Liver (tissue), 9 donors: Measurements from ENCODE around the gene THEMIS. TPM values are rescaled to one million over a fixed set of nuclear protein-coding genes. Genes with fewer than 3 reads are reported as not detected.

Source experiments
- DNase-seq: peaks from one replicate; pipeline ENCODE4 v3.0.0-alpha.2; 2017; ENCODE audit warnings: low spot score
- H3K27ac ChIP-seq, 2 donors: one replicate each; pipeline ENCODE4 v1.7.0; 2013; ENCODE audit warnings: inconsistent platforms in 2 of 2, low read length in 2 of 2, control low read depth in 1 of 2, low read depth in 1 of 2, mild to moderate bottlenecking in 1 of 2
- H3K27me3 ChIP-seq, 4 donors: one replicate each; pipeline versions ENCODE4 v1.6.1 to v1.7.0; 2013; ENCODE audit warnings: low read length in 3 of 4, inconsistent platforms in 1 of 4, mild to moderate bottlenecking in 1 of 4, moderate library complexity in 1 of 4; ENCODE audit not compliant: control insufficient read depth in 4 of 4, insufficient read depth in 4 of 4
- H3K36me3 ChIP-seq, 4 donors: one replicate each; pipeline versions ENCODE4 v1.6.1 to v1.7.0; 2013; ENCODE audit warnings: low read length in 3 of 4, mild to moderate bottlenecking in 3 of 4, low read depth in 1 of 4, moderate library complexity in 1 of 4; ENCODE audit not compliant: control insufficient read depth in 4 of 4, insufficient read depth in 3 of 4
- H3K4me1 ChIP-seq, 4 donors: one replicate each; pipeline versions ENCODE4 v1.6.1 to v1.7.0; 2013; ENCODE audit warnings: low read length in 3 of 4, mild to moderate bottlenecking in 3 of 4, moderate library complexity in 1 of 4; ENCODE audit not compliant: control insufficient read depth in 4 of 4, insufficient read depth in 4 of 4
- H3K4me3 ChIP-seq, 3 donors: one replicate each; pipeline versions ENCODE4 v1.6.1 to v1.7.0; 2013; ENCODE audit warnings: low read length in 3 of 3, control low read depth in 1 of 3, low read depth in 1 of 3, mild to moderate bottlenecking in 1 of 3
- H3K9ac ChIP-seq, 2 donors: one replicate each; pipeline ENCODE4 v1.7.0; 2013; ENCODE audit warnings: low read length in 2 of 2, mild to moderate bottlenecking in 2 of 2, moderate library complexity in 2 of 2, control low read depth in 1 of 2, low read depth in 1 of 2
- H3K9me3 ChIP-seq, 4 donors: one replicate each; pipeline versions ENCODE4 v1.6.1 to v1.7.0; 2013; ENCODE audit warnings: low read length in 3 of 4; ENCODE audit not compliant: control insufficient read depth in 4 of 4
- EGR1 ChIP-seq, 2 donors: IDR thresholded peaks; 2 replicates each; pipeline ENCODE4 v1.6.1; 2016 to 2018; ENCODE audit warnings: antibody characterized with exemption in 2 of 2, low read depth in 2 of 2
- FOXA1 ChIP-seq: IDR thresholded peaks from 2 replicates; pipeline ENCODE4 v1.6.1; 2016; ENCODE audit warnings: antibody characterized with exemption
- FOXA2 ChIP-seq: IDR thresholded peaks from 2 replicates; pipeline ENCODE4 v1.6.1; 2016; ENCODE audit warnings: antibody characterized with exemption
- GABPA ChIP-seq, 2 donors: IDR thresholded peaks in 1 of 2; conservative IDR thresholded peaks in 1 of 2; 2 replicates each; pipeline ENCODE4 v1.6.1; 2016; ENCODE audit warnings: antibody characterized with exemption in 2 of 2, mild to moderate bottlenecking in 1 of 2, moderate library complexity in 1 of 2
- HNF4A ChIP-seq, 2 donors: conservative IDR thresholded peaks; 2 replicates each; pipeline ENCODE4 v1.6.1; 2016; ENCODE audit warnings: antibody characterized with exemption in 2 of 2, mild to moderate bottlenecking in 2 of 2
- HNF4G ChIP-seq: IDR thresholded peaks from 2 replicates; pipeline ENCODE4 v1.6.1; 2016; ENCODE audit warnings: antibody characterized with exemption
- JUND ChIP-seq, 2 donors: IDR thresholded peaks; 2 replicates each; pipeline ENCODE4 v1.6.1; 2016; ENCODE audit warnings: antibody characterized with exemption in 2 of 2
- NR2F2 ChIP-seq: IDR thresholded peaks from 2 replicates; pipeline ENCODE4 v1.6.1; 2016; ENCODE audit warnings: antibody characterized with exemption
- RAD21 ChIP-seq, 2 donors: IDR thresholded peaks; 2 replicates each; pipeline ENCODE4 v1.6.1; 2016; ENCODE audit warnings: antibody characterized with exemption in 2 of 2, mild to moderate bottlenecking in 2 of 2
- RXRA ChIP-seq, 2 donors: IDR thresholded peaks; 2 replicates each; pipeline ENCODE4 v1.6.1; 2017 to 2018; ENCODE audit warnings: antibody characterized with exemption in 2 of 2, mild to moderate bottlenecking in 1 of 2
- SP1 ChIP-seq: IDR thresholded peaks from 2 replicates; pipeline ENCODE4 v1.6.1; 2018; ENCODE audit warnings: antibody characterized with exemption, mild to moderate bottlenecking
- YY1 ChIP-seq: IDR thresholded peaks from 2 replicates; pipeline ENCODE4 v1.6.1; 2016; ENCODE audit warnings: antibody characterized with exemption, mild to moderate bottlenecking
- WGBS: extraction: QIAGEN DNeasy Blood & Tissue Kit; methylation state at CpG from one replicate; pipeline ENCODE4 v1.1.7; 2013; 5-methylcytosine and 5-hydroxymethylcytosine counted together
- polyA plus RNA-seq, 2 donors: library from polyadenylated mRNA; stranded (reverse) in 1 of 2; unstranded in 1 of 2; fragments of 200-250 nt in 1 of 2; fragments of >200 nt in 1 of 2; fragmentation: Nextera tagmentation in 1 of 2; extraction: Ambion mirVana in 1 of 2; gene quantifications; one replicate each; pipeline versions ENCODE4 v1.2.1 to v1.2.3, GENCODE V29; 2013 to 2015
- total RNA-seq, 2 donors: library from RNA; depleted of rRNA; stranded (reverse); fragments of >200 nt; gene quantifications; one replicate each; pipeline ENCODE4 v1.2.3, GENCODE V29; 2014
- TF ChIP-seq, protein P1 (sequence below): IDR thresholded peaks from 2 replicates; pipeline ENCODE4 v1.6.1; 2016; ENCODE audit warnings: antibody characterized with exemption
- TF ChIP-seq, protein P2 (sequence below): IDR thresholded peaks from 2 replicates; pipeline ENCODE4 v1.6.1; 2016; ENCODE audit warnings: antibody characterized with exemption, mild to moderate bottlenecking
- TF ChIP-seq, protein P3 (sequence below): IDR thresholded peaks from 2 replicates; pipeline ENCODE4 v1.6.1; 2016; ENCODE audit warnings: antibody characterized with exemption
- TF ChIP-seq, protein P4 (sequence below): IDR thresholded peaks from 2 replicates; pipeline ENCODE4 v1.6.1; 2016; ENCODE audit warnings: antibody characterized with exemption
- donor health status: healthy.
- donor health status: healthy.
- donor health status: healthy.
- donor health status: healthy.
- donor health status: healthy.

Gene THEMIS
- total and polyA plus RNA-seq, 4 donors: 0.05 to 0.59 (median 0.21) TPM

DNA sequence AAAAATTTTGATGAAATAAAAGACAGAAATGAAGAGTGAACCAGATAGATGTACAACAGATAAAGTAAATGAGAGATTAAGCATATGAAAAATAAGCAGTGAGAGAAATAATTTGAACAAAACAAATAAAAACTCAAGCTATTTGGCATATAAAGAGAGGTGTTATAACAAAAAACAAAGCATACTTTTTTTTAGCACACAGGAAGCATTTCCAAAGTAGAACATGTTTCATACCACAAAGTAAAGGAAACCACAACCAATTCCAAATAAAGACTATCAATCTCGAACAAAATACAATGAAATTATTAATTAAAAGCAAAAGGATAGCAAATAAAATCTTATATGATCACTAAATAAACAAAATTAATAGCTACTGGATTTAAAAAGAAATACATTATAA is 6.8 kb downstream of the THEMIS start:
- Histone ChIP-seq H3K27ac (no peak overlapping the region), H3K9me3 (no peaks in the 10 kb centered on the region), H3K4me1 (no peaks in the 10 kb centered on the region), H3K27me3 (no peaks in the 10 kb centered on the region), H3K36me3 (no peaks in the 10 kb centered on the region), H3K9ac (no peak overlapping the region), H3K4me3 (no peak overlapping the region)
- no peak for DNase-seq
- TF ChIP-seq RXRA (IDR thresholded peaks at IDR 0.05) (no peak), FOXA1 (no peak), SP1 (no peak), GABPA (IDR thresholded peaks at IDR 0.05 in 1 of 2, conservative IDR thresholded peaks at IDR 0.05 in 1 of 2) (no peak), RAD21 (IDR thresholded peaks at IDR 0.05) (no peak), EGR1 (IDR thresholded peaks at IDR 0.05; ENCODE audit: low read depth in 2 of 2) (no peak), JUND (IDR thresholded peaks at IDR 0.05) (no peak), HNF4A (conservative IDR thresholded peaks at IDR 0.05) (no peak), YY1 (no peak), FOXA2 (no peak), HNF4G (no peak), NR2F2 (no peak)
- TF ChIP-seq, protein P1, sequence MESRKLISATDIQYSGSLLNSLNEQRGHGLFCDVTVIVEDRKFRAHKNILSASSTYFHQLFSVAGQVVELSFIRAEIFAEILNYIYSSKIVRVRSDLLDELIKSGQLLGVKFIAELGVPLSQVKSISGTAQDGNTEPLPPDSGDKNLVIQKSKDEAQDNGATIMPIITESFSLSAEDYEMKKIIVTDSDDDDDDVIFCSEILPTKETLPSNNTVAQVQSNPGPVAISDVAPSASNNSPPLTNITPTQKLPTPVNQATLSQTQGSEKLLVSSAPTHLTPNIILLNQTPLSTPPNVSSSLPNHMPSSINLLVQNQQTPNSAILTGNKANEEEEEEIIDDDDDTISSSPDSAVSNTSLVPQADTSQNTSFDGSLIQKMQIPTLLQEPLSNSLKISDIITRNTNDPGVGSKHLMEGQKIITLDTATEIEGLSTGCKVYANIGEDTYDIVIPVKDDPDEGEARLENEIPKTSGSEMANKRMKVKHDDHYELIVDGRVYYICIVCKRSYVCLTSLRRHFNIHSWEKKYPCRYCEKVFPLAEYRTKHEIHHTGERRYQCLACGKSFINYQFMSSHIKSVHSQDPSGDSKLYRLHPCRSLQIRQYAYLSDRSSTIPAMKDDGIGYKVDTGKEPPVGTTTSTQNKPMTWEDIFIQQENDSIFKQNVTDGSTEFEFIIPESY: no peak
- TF ChIP-seq, protein P2, sequence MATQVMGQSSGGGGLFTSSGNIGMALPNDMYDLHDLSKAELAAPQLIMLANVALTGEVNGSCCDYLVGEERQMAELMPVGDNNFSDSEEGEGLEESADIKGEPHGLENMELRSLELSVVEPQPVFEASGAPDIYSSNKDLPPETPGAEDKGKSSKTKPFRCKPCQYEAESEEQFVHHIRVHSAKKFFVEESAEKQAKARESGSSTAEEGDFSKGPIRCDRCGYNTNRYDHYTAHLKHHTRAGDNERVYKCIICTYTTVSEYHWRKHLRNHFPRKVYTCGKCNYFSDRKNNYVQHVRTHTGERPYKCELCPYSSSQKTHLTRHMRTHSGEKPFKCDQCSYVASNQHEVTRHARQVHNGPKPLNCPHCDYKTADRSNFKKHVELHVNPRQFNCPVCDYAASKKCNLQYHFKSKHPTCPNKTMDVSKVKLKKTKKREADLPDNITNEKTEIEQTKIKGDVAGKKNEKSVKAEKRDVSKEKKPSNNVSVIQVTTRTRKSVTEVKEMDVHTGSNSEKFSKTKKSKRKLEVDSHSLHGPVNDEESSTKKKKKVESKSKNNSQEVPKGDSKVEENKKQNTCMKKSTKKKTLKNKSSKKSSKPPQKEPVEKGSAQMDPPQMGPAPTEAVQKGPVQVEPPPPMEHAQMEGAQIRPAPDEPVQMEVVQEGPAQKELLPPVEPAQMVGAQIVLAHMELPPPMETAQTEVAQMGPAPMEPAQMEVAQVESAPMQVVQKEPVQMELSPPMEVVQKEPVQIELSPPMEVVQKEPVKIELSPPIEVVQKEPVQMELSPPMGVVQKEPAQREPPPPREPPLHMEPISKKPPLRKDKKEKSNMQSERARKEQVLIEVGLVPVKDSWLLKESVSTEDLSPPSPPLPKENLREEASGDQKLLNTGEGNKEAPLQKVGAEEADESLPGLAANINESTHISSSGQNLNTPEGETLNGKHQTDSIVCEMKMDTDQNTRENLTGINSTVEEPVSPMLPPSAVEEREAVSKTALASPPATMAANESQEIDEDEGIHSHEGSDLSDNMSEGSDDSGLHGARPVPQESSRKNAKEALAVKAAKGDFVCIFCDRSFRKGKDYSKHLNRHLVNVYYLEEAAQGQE: no peak
- TF ChIP-seq, protein P3, sequence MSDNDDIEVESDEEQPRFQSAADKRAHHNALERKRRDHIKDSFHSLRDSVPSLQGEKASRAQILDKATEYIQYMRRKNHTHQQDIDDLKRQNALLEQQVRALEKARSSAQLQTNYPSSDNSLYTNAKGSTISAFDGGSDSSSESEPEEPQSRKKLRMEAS: no peak
- TF ChIP-seq, protein P4, sequence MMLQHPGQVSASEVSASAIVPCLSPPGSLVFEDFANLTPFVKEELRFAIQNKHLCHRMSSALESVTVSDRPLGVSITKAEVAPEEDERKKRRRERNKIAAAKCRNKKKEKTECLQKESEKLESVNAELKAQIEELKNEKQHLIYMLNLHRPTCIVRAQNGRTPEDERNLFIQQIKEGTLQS: no peak
- WGBS: 44% methylated on average over 1 of the region's 1 CpG

DNA sequence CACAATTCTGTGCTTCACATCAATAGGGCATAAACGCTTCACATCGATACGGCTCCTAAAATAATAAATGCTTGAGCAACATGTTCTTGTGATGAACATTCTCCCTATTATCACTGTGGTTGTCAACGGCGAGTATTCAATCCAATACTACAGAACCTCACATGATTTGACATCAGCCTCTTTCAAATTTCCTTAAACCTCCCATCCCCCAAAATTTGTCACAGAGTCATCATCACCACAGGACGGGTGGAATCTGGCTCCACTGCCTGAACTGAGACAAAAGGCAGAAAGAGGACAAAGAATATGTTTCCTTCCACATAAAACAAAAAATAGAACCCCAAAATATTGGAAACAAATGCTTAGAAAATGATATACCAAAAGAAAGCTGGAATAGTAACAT is 7.3 kb downstream of the THEMIS start:
- H3K27me3 ChIP-seq: no peaks in the 10 kb centered on the region
- DNase-seq: no peak
- TF ChIP-seq HNF4G: no peak
- no peak for TF ChIP-seq EGR1 (IDR thresholded peaks at IDR 0.05; ENCODE audit: low read depth in 2 of 2)
- no peaks in the 10 kb centered on the region for H3K9me3 ChIP-seq
- no peaks in the 10 kb centered on the region for H3K36me3 ChIP-seq
- H3K9ac ChIP-seq: no peak overlapping the region
- H3K27ac ChIP-seq: no peak overlapping the region
- H3K4me3 ChIP-seq: no peak overlapping the region
- no peaks in the 10 kb centered on the region for H3K4me1 ChIP-seq
- 82% methylated on average over 6 of the region's 6 CpGs for WGBS
